Keratinocyte (primary cell): ENCODE data around the gene HAUS2. TPM values are rescaled to one million over a fixed set of nuclear protein-coding genes. Genes with fewer than 3 reads are reported as not detected.

ENCODE experiments used
- DNase-seq: peaks from one replicate; pipeline ENCODE4 v3.0.0-alpha.2; 2011; ENCODE audit warnings: low read depth, missing footprints, low spot score
- FAIRE-seq: peaks from 2 replicates; lab custom pipeline; 2011; peaks lifted over from hg19 to GRCh38; lab: Jason Lieb, UNC
- H2AFZ ChIP-seq: 2 replicates; pipeline ENCODE4 v1.6.0; 2012; ENCODE audit warnings: low read length, control low read depth, inconsistent platforms; ENCODE audit not compliant: control insufficient read depth
- H3K27ac ChIP-seq: 2 replicates; pipeline ENCODE4 v1.5.1; 2011; ENCODE audit warnings: low read length; ENCODE audit not compliant: control insufficient read depth, insufficient read depth
- H3K27me3 ChIP-seq: 3 replicates; pipeline ENCODE4 v1.6.0; 2011; ENCODE audit warnings: low read length; ENCODE audit not compliant: control insufficient read depth, insufficient read depth; ENCODE audit errors: extremely low read depth
- H3K36me3 ChIP-seq, 2 experiments: 2 replicates in 1 of 2; 3 replicates in 1 of 2; pipeline ENCODE4 v1.5.1; 2011; ENCODE audit warnings: low read length in 2 of 2, mild to moderate bottlenecking in 1 of 2; ENCODE audit not compliant: control insufficient read depth in 2 of 2, insufficient read depth in 2 of 2; ENCODE audit errors: extremely low read depth in 1 of 2
- H3K4me1 ChIP-seq: 3 replicates; pipeline ENCODE4 v1.5.1; 2011; ENCODE audit warnings: low read length; ENCODE audit not compliant: control insufficient read depth, insufficient read depth; ENCODE audit errors: extremely low read depth
- H3K4me2 ChIP-seq: 3 replicates; pipeline ENCODE4 v1.6.0; 2011; ENCODE audit warnings: low read depth, low read length; ENCODE audit not compliant: control insufficient read depth, insufficient read depth; ENCODE audit errors: extremely low read depth
- H3K4me3 ChIP-seq, 3 experiments: fragments of 200-600 bp in 1 of 3; sonication (generic) in 1 of 3; 2 replicates in 2 of 3; 3 replicates in 1 of 3; pipeline ENCODE4 v1.5.1; 2011 to 2016; ENCODE audit warnings: low read length in 3 of 3, mild to moderate bottlenecking in 3 of 3, control low read depth in 2 of 3, inconsistent platforms in 1 of 3, low read depth in 1 of 3, mixed read lengths in 1 of 3, mixed run types in 1 of 3, moderate library complexity in 1 of 3; ENCODE audit not compliant: control insufficient read depth in 2 of 3, insufficient read depth in 2 of 3; ENCODE audit errors: extremely low read depth in 1 of 3
- H3K79me2 ChIP-seq: 2 replicates; pipeline ENCODE4 v1.6.0; 2012; ENCODE audit warnings: low read length; ENCODE audit not compliant: control insufficient read depth, insufficient read depth
- H3K9ac ChIP-seq: 3 replicates; pipeline ENCODE4 v1.6.0; 2011; ENCODE audit warnings: low read length; ENCODE audit not compliant: control insufficient read depth, insufficient read depth; ENCODE audit errors: extremely low read depth
- H3K9me1 ChIP-seq: 3 replicates; pipeline ENCODE4 v1.6.0; 2011; ENCODE audit warnings: low read length; ENCODE audit not compliant: control insufficient read depth, insufficient read depth; ENCODE audit errors: extremely low read depth
- H3K9me3 ChIP-seq: 2 replicates; pipeline ENCODE4 v1.5.1; 2012; ENCODE audit warnings: low read depth, low read length; ENCODE audit not compliant: control insufficient read depth
- H4K20me1 ChIP-seq: 3 replicates; pipeline ENCODE4 v1.6.0; 2011; ENCODE audit warnings: low read length; ENCODE audit not compliant: control insufficient read depth, insufficient read depth; ENCODE audit errors: extremely low read depth
- EZH2 ChIP-seq: IDR thresholded peaks from one replicate; pipeline ENCODE4 v1.6.1; 2012; ENCODE audit warnings: inconsistent platforms, mild to moderate bottlenecking, low read length, moderate library complexity
- dilution Hi-C: fragments of 300-500 bp; cut with MboI; formaldehyde crosslinking; loops from one replicate; pipeline ENCODE4 v1.7.0; 2020; ENCODE audit warnings: low sequenced_read_pairs; ENCODE audit not compliant: extremely low pct_ligation_motif_present
- polyA plus RNA-seq, 5 experiments: library from polyadenylated mRNA; depleted of rRNA in 3 of 5; stranded (reverse) in 3 of 5; stranded (forward) in 1 of 5; unstranded in 1 of 5; fragments of >200 nt; gene quantifications; 1 replicate in 1 of 5; 2 replicates in 3 of 5; 3 replicates in 1 of 5; pipeline versions ENCODE4 v1.2.1 to v1.2.3, GENCODE V29; 2011 to 2012; ENCODE audit warnings: missing spikeins in 2 of 5, low read depth in 1 of 5, low replicate concordance in 1 of 5
- TF ChIP-seq, protein P1 (sequence below), 3 experiments: IDR thresholded peaks in 1 of 3; conservative IDR thresholded peaks in 1 of 3; optimal IDR thresholded peaks in 1 of 3; 2 replicates in 2 of 3; 3 replicates in 1 of 3; pipeline versions ENCODE3 to v1.5.1; 2011; ENCODE audit warnings: low read length in 3 of 3, mild to moderate bottlenecking in 3 of 3, moderate library complexity in 2 of 3, control low read depth in 1 of 3, inconsistent platforms in 1 of 3; ENCODE audit not compliant: insufficient read depth in 2 of 3; ENCODE audit errors: extremely low read depth in 1 of 3

HAUS2 gene
- polyA plus RNA-seq, 1 donor (not counting 4 experiments of a cell fraction or from before 2014, with no cell fraction given): 36.3 TPM

DNA sequence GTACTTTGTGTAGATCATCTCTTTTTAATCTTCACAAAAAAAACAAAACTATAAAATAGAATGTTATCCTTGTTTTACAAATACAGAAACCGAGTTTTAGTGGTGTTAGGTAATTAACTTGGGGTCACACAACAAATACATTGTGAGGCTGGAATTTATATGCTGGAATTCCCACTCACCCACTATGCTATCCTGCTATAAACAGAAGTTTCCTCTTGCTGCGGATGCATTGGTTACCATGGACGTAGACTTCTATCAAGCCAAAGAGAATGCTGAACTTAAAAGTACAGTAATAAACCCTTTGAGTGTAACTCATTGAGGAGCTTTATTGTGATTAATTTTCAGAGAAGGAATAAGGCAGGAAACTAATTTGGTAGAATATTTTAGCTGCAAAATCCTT lies 44.0 kb upstream of the HAUS2 start:
- no peak for FAIRE-seq
- Histone ChIP-seq H3K27me3 (no peaks in the 10 kb centered on the region), H2AFZ (no peak overlapping the region), H3K4me3 (no peak overlapping the region), H3K9me3 (no peaks in the 10 kb centered on the region), H3K4me2 (no peak overlapping the region), H3K79me2 (peaks cover 65% of the 10 kb centered on the region), H3K9me1 (no peaks in the 10 kb centered on the region), H4K20me1 (no peaks in the 10 kb centered on the region), H3K4me1 (peaks cover 4% of the 10 kb centered on the region), H3K9ac (no peak overlapping the region), H3K27ac (no peak overlapping the region), H3K36me3 (peaks cover 4 to 6% of the 10 kb centered on the region in 2 experiments)
- no peak for TF ChIP-seq EZH2
- TF ChIP-seq, protein P1, sequence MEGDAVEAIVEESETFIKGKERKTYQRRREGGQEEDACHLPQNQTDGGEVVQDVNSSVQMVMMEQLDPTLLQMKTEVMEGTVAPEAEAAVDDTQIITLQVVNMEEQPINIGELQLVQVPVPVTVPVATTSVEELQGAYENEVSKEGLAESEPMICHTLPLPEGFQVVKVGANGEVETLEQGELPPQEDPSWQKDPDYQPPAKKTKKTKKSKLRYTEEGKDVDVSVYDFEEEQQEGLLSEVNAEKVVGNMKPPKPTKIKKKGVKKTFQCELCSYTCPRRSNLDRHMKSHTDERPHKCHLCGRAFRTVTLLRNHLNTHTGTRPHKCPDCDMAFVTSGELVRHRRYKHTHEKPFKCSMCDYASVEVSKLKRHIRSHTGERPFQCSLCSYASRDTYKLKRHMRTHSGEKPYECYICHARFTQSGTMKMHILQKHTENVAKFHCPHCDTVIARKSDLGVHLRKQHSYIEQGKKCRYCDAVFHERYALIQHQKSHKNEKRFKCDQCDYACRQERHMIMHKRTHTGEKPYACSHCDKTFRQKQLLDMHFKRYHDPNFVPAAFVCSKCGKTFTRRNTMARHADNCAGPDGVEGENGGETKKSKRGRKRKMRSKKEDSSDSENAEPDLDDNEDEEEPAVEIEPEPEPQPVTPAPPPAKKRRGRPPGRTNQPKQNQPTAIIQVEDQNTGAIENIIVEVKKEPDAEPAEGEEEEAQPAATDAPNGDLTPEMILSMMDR (optimal IDR thresholded peaks at IDR 0.05 in 1 of 3, IDR thresholded peaks at IDR 0.05 in 1 of 3, conservative IDR thresholded peaks at IDR 0.05 in 1 of 3; ENCODE audit: extremely low read depth in 1 of 3, insufficient read depth in 2 of 3, low read length in 3 of 3): no peak
- dilution Hi-C loops: no loop called here
- no peak for DNase-seq

DNA sequence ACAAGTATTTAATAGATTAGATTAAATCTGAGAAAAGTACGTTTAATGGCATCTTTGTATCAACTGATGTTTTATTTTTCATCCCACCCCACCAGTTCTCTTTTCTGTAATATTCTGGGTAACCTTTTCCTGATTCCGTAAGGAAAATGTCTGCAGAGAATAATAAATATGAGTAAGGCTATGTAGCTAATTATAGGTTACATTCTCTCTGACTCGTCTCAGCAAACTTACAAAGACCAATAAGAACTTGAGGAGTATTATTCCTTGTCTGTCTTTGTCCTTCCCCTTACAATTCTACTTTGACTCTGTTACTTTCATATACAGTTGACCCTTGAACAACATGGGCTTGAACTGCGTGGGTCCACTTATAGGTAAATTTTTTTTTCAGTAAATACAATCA lies 41.1 kb upstream of the HAUS2 start:
- no peak overlapping the region for H3K27ac ChIP-seq
- no peak for TF ChIP-seq EZH2
- TF ChIP-seq, protein P1 (optimal IDR thresholded peaks at IDR 0.05 in 1 of 3, IDR thresholded peaks at IDR 0.05 in 1 of 3, conservative IDR thresholded peaks at IDR 0.05 in 1 of 3; ENCODE audit: extremely low read depth in 1 of 3, insufficient read depth in 2 of 3, low read length in 3 of 3): no peak
- no peak overlapping the region for H3K4me3 ChIP-seq
- H4K20me1 ChIP-seq: no peaks in the 10 kb centered on the region
- no peaks in the 10 kb centered on the region for H3K27me3 ChIP-seq
- no peak for FAIRE-seq
- no peaks in the 10 kb centered on the region for H3K9me1 ChIP-seq
- no peak for DNase-seq
- peaks cover 42% of the 10 kb centered on the region for H3K79me2 ChIP-seq
- no peak overlapping the region for H3K4me2 ChIP-seq
- peaks cover 2% of the 10 kb centered on the region for H3K4me1 ChIP-seq
- H2AFZ ChIP-seq: no peak overlapping the region
- H3K36me3 ChIP-seq: peaks cover 2 to 9% of the 10 kb centered on the region in 2 experiments
- dilution Hi-C loops: no loop called here
- no peak overlapping the region for H3K9ac ChIP-seq
- H3K9me3 ChIP-seq: no peaks in the 10 kb centered on the region
